Measurements from ENCODE around the gene SIPA1L3. TPM values are rescaled to one million over a fixed set of nuclear protein-coding genes. Genes with fewer than 3 reads are reported as not detected.
"Not testable (repeated sequence)": the region's sequence is repeated elsewhere in the genome, so short reads cannot be mapped to it uniquely, and the experiment has no call there.

The SIPA1L3 gene
- total and polyA plus RNA-seq, 2 experiments from 2014 or later: 13.7 to 23.3 TPM

GRCh38 chr19:38062959-38063761 is 156.2 kb downstream of the SIPA1L3 start:
- peaks cover 3% of the 10 kb centered on the region for H4K20me1 ChIP-seq (ENCODE audit: insufficient read depth, poor library complexity, severe bottlenecking)
- no peaks in the 10 kb centered on the region for H3K27me3 ChIP-seq
- no peaks in the 10 kb centered on the region for H3K9me2 ChIP-seq (replicated peaks; ENCODE audit: insufficient read depth)
- no peak overlapping the region for H3K4me2 ChIP-seq
- WGBS (ENCODE audit: low lambda C conversion rate, missing lambda C conversion rate): 52% methylated on average over 21 of the region's 21 CpGs
- H3K27ac ChIP-seq: peak overlapping the region; percentile 66
- no peak overlapping the region for H2AFZ ChIP-seq
- no peak overlapping the region for H3K4me3 ChIP-seq
- peaks cover 12% of the 10 kb centered on the region for H3K4me1 ChIP-seq (ENCODE audit: insufficient read depth)
- H3K79me2 ChIP-seq: peaks cover 21% of the 10 kb centered on the region
- no peak for DNase-seq (ENCODE audit: low spot score)
- TF ChIP-seq CTCF (IDR thresholded peaks at IDR 0.05; ENCODE audit: poor library complexity) (no peak), EZH2phosphoT487 (IDR thresholded peaks at IDR 0.05; ENCODE audit: low read depth, severe bottlenecking, unreplicated experiment) (no peak), EZH2 (IDR thresholded peaks at IDR 0.05; ENCODE audit: borderline replicate concordance) (no peak)
- no peaks in the 10 kb centered on the region for H3K9me3 ChIP-seq (ENCODE audit: low read depth)
- no peaks in the 10 kb centered on the region for H3K36me3 ChIP-seq (replicated peaks; ENCODE audit: insufficient read depth, low read depth)

GRCh38 chr19:38063928-38064327 is 156.9 kb downstream of the SIPA1L3 start:
- H3K27me3 ChIP-seq: no peaks in the 10 kb centered on the region
- H3K4me3 ChIP-seq: no peak overlapping the region
- no peak for DNase-seq (ENCODE audit: low spot score)
- WGBS (ENCODE audit: low lambda C conversion rate, missing lambda C conversion rate): 89% methylated on average over 6 of the region's 6 CpGs
- H3K9me3 ChIP-seq (ENCODE audit: low read depth): no peaks in the 10 kb centered on the region
- peak overlapping the region; percentile 66 for H3K27ac ChIP-seq
- H3K4me1 ChIP-seq (ENCODE audit: insufficient read depth): peaks cover 12% of the 10 kb centered on the region
- peaks cover 21% of the 10 kb centered on the region for H3K79me2 ChIP-seq
- H2AFZ ChIP-seq: no peak overlapping the region
- H3K36me3 ChIP-seq (replicated peaks; ENCODE audit: insufficient read depth, low read depth): no peaks in the 10 kb centered on the region
- H4K20me1 ChIP-seq (ENCODE audit: insufficient read depth, poor library complexity, severe bottlenecking): peaks cover 3% of the 10 kb centered on the region
- H3K4me2 ChIP-seq: no peak overlapping the region
- H3K9me2 ChIP-seq (replicated peaks; ENCODE audit: insufficient read depth): no peaks in the 10 kb centered on the region
- TF ChIP-seq CTCF (IDR thresholded peaks at IDR 0.05; ENCODE audit: poor library complexity) (no peak), EZH2 (IDR thresholded peaks at IDR 0.05; ENCODE audit: borderline replicate concordance) (no peak), EZH2phosphoT487 (IDR thresholded peaks at IDR 0.05; ENCODE audit: low read depth, severe bottlenecking, unreplicated experiment) (no peak)

GRCh38 chr19:38064661-38065425 is 157.8 kb downstream of the SIPA1L3 start:
- Histone ChIP-seq H3K36me3 (replicated peaks; ENCODE audit: insufficient read depth, low read depth) (no peaks in the 10 kb centered on the region), H3K4me2 (no peak overlapping the region), H3K27ac (no peak overlapping the region), H3K9me2 (replicated peaks; ENCODE audit: insufficient read depth) (no peaks in the 10 kb centered on the region), H3K9me3 (ENCODE audit: low read depth) (no peaks in the 10 kb centered on the region), H2AFZ (no peak overlapping the region), H3K4me3 (no peak overlapping the region), H3K4me1 (ENCODE audit: insufficient read depth) (peaks cover 12% of the 10 kb centered on the region), H3K79me2 (peaks cover 21% of the 10 kb centered on the region), H4K20me1 (ENCODE audit: insufficient read depth, poor library complexity, severe bottlenecking) (peaks cover 3% of the 10 kb centered on the region), H3K27me3 (no peaks in the 10 kb centered on the region)
- WGBS (ENCODE audit: low lambda C conversion rate, missing lambda C conversion rate): 99% methylated on average over 7 of the region's 7 CpGs
- DNase-seq (ENCODE audit: low spot score): no peak
- TF ChIP-seq CTCF (IDR thresholded peaks at IDR 0.05; ENCODE audit: poor library complexity) (no peak), EZH2 (IDR thresholded peaks at IDR 0.05; ENCODE audit: borderline replicate concordance) (no peak), EZH2phosphoT487 (IDR thresholded peaks at IDR 0.05; ENCODE audit: low read depth, severe bottlenecking, unreplicated experiment) (no peak)

- H3K36me3 ChIP-seq (replicated peaks; ENCODE audit: insufficient read depth, low read depth): not testable (repeated sequence)
- H3K79me2 ChIP-seq: peaks cover 17% of the 10 kb centered on the region
- 93% methylated on average over 7 of the region's 7 CpGs for WGBS (ENCODE audit: low lambda C conversion rate, missing lambda C conversion rate)
Measured at GRCh38 chr19:38065775-38066174, 158.8 kb downstream of the SIPA1L3 start.

More at GRCh38 chr19:38065775-38066174, 158.8 kb downstream of the SIPA1L3 start:
- not testable (repeated sequence) for DNase-seq (ENCODE audit: low spot score); H3K4me3 ChIP-seq; H3K27me3 ChIP-seq; H4K20me1 ChIP-seq (ENCODE audit: insufficient read depth, poor library complexity, severe bottlenecking); H3K27ac ChIP-seq; H2AFZ ChIP-seq; H3K9me3 ChIP-seq (ENCODE audit: low read depth); H3K9me2 ChIP-seq (replicated peaks; ENCODE audit: insufficient read depth); H3K4me2 ChIP-seq
- peaks cover 12% of the 10 kb centered on the region for H3K4me1 ChIP-seq (ENCODE audit: insufficient read depth)
